Loucy (cell line): ENCODE results near the gene WDR26.

Experiments used
- CTCF ChIP-seq: fragments of 200-600 bp; sonication (generic); conservative IDR thresholded peaks from 2 replicates; pipeline ENCODE4 v1.5.1; 2014; ENCODE audit warnings: mild to moderate bottlenecking, antibody characterized with exemption, low read length
- EZH2phosphoT487 ChIP-seq: fragments of 200-600 bp; IDR thresholded peaks from 2 replicates; pipeline ENCODE4 v1.6.1; 2018; ENCODE audit warnings: antibody characterized with exemption, mild to moderate bottlenecking, moderate library complexity, borderline replicate concordance

- TF ChIP-seq CTCF (no peak), EZH2phosphoT487 (no peak)
Measured at GRCh38 chr1:224435318-224435763, 744 bp upstream of the WDR26 start.
